Keratinocyte (primary cell): ENCODE results near the gene SCFD2. TPM values are rescaled to one million over a fixed set of nuclear protein-coding genes. Genes with fewer than 3 reads are reported as not detected.

Experiments
- DNase-seq: peaks from one replicate; pipeline ENCODE4 v3.0.0-alpha.2; 2011; ENCODE audit warnings: low read depth, missing footprints, low spot score
- FAIRE-seq: peaks from 2 replicates; lab custom pipeline; 2011; peaks lifted over from hg19 to GRCh38; lab: Jason Lieb, UNC
- H2AFZ ChIP-seq: 2 replicates; pipeline ENCODE4 v1.6.0; 2012; ENCODE audit warnings: low read length, control low read depth, inconsistent platforms; ENCODE audit not compliant: control insufficient read depth
- H3K27ac ChIP-seq: 2 replicates; pipeline ENCODE4 v1.5.1; 2011; ENCODE audit warnings: low read length; ENCODE audit not compliant: control insufficient read depth, insufficient read depth
- H3K27me3 ChIP-seq: 3 replicates; pipeline ENCODE4 v1.6.0; 2011; ENCODE audit warnings: low read length; ENCODE audit not compliant: control insufficient read depth, insufficient read depth; ENCODE audit errors: extremely low read depth
- H3K36me3 ChIP-seq, 2 experiments: 2 replicates in 1 of 2; 3 replicates in 1 of 2; pipeline ENCODE4 v1.5.1; 2011; ENCODE audit warnings: low read length in 2 of 2, mild to moderate bottlenecking in 1 of 2; ENCODE audit not compliant: control insufficient read depth in 2 of 2, insufficient read depth in 2 of 2; ENCODE audit errors: extremely low read depth in 1 of 2
- H3K4me1 ChIP-seq: 3 replicates; pipeline ENCODE4 v1.5.1; 2011; ENCODE audit warnings: low read length; ENCODE audit not compliant: control insufficient read depth, insufficient read depth; ENCODE audit errors: extremely low read depth
- H3K4me2 ChIP-seq: 3 replicates; pipeline ENCODE4 v1.6.0; 2011; ENCODE audit warnings: low read depth, low read length; ENCODE audit not compliant: control insufficient read depth, insufficient read depth; ENCODE audit errors: extremely low read depth
- H3K4me3 ChIP-seq, 3 experiments: fragments of 200-600 bp in 1 of 3; sonication (generic) in 1 of 3; 2 replicates in 2 of 3; 3 replicates in 1 of 3; pipeline ENCODE4 v1.5.1; 2011 to 2016; ENCODE audit warnings: low read length in 3 of 3, mild to moderate bottlenecking in 3 of 3, control low read depth in 2 of 3, inconsistent platforms in 1 of 3, low read depth in 1 of 3, mixed read lengths in 1 of 3, mixed run types in 1 of 3, moderate library complexity in 1 of 3; ENCODE audit not compliant: control insufficient read depth in 2 of 3, insufficient read depth in 2 of 3; ENCODE audit errors: extremely low read depth in 1 of 3
- H3K79me2 ChIP-seq: 2 replicates; pipeline ENCODE4 v1.6.0; 2012; ENCODE audit warnings: low read length; ENCODE audit not compliant: control insufficient read depth, insufficient read depth
- H3K9ac ChIP-seq: 3 replicates; pipeline ENCODE4 v1.6.0; 2011; ENCODE audit warnings: low read length; ENCODE audit not compliant: control insufficient read depth, insufficient read depth; ENCODE audit errors: extremely low read depth
- H3K9me1 ChIP-seq: 3 replicates; pipeline ENCODE4 v1.6.0; 2011; ENCODE audit warnings: low read length; ENCODE audit not compliant: control insufficient read depth, insufficient read depth; ENCODE audit errors: extremely low read depth
- H3K9me3 ChIP-seq: 2 replicates; pipeline ENCODE4 v1.5.1; 2012; ENCODE audit warnings: low read depth, low read length; ENCODE audit not compliant: control insufficient read depth
- H4K20me1 ChIP-seq: 3 replicates; pipeline ENCODE4 v1.6.0; 2011; ENCODE audit warnings: low read length; ENCODE audit not compliant: control insufficient read depth, insufficient read depth; ENCODE audit errors: extremely low read depth
- CTCF ChIP-seq, 3 experiments: IDR thresholded peaks in 1 of 3; conservative IDR thresholded peaks in 1 of 3; optimal IDR thresholded peaks in 1 of 3; 2 replicates in 2 of 3; 3 replicates in 1 of 3; pipeline versions ENCODE3 to v1.5.1; 2011; ENCODE audit warnings: low read length in 3 of 3, mild to moderate bottlenecking in 3 of 3, moderate library complexity in 2 of 3, control low read depth in 1 of 3, inconsistent platforms in 1 of 3; ENCODE audit not compliant: insufficient read depth in 2 of 3; ENCODE audit errors: extremely low read depth in 1 of 3
- EZH2 ChIP-seq: IDR thresholded peaks from one replicate; pipeline ENCODE4 v1.6.1; 2012; ENCODE audit warnings: inconsistent platforms, mild to moderate bottlenecking, low read length, moderate library complexity
- dilution Hi-C: fragments of 300-500 bp; cut with MboI; formaldehyde crosslinking; loops from one replicate; pipeline ENCODE4 v1.7.0; 2020; ENCODE audit warnings: low sequenced_read_pairs; ENCODE audit not compliant: extremely low pct_ligation_motif_present
- polyA plus RNA-seq, 5 experiments: library from polyadenylated mRNA; depleted of rRNA in 3 of 5; stranded (reverse) in 3 of 5; stranded (forward) in 1 of 5; unstranded in 1 of 5; fragments of >200 nt; gene quantifications; 1 replicate in 1 of 5; 2 replicates in 3 of 5; 3 replicates in 1 of 5; pipeline versions ENCODE4 v1.2.1 to v1.2.3, GENCODE V29; 2011 to 2012; ENCODE audit warnings: missing spikeins in 2 of 5, low read depth in 1 of 5, low replicate concordance in 1 of 5

The SCFD2 gene
- polyA plus RNA-seq, 1 donor (not counting 4 experiments of a cell fraction or from before 2014, with no cell fraction given): 13.9 TPM

- Histone ChIP-seq H2AFZ (peak overlapping the region; percentile 38), H3K27ac (peak overlapping the region; percentile 16), H3K4me1 (peaks cover 41% of the 10 kb centered on the region), H3K9me1 (no peaks in the 10 kb centered on the region), H3K4me2 (peak overlapping the region; percentile 29), H3K9me3 (no peaks in the 10 kb centered on the region), H3K9ac (no peak overlapping the region), H3K79me2 (no peaks in the 10 kb centered on the region), H3K27me3 (no peaks in the 10 kb centered on the region), H3K4me3 (no peak overlapping the region), H4K20me1 (no peaks in the 10 kb centered on the region), H3K36me3 (no peaks in the 10 kb centered on the region)
- FAIRE-seq (peak; percentile 96), DNase-seq (no peak)
- TF ChIP-seq EZH2 (no peak), CTCF (optimal IDR thresholded peaks at IDR 0.05 in 1 of 3, IDR thresholded peaks at IDR 0.05 in 1 of 3, conservative IDR thresholded peaks at IDR 0.05 in 1 of 3; ENCODE audit: extremely low read depth in 1 of 3, insufficient read depth in 2 of 3, low read length in 3 of 3) (no peak)
- dilution Hi-C loops: no loop called here
Observed at GRCh38 chr4:52833941-52834525, 531.8 kb downstream of the SCFD2 start.

- H3K4me2 ChIP-seq: no peak overlapping the region
- H4K20me1 ChIP-seq: no peaks in the 10 kb centered on the region
- H3K27ac ChIP-seq: no peak overlapping the region
- H3K9ac ChIP-seq: no peak overlapping the region
- no peak for TF ChIP-seq CTCF (optimal IDR thresholded peaks at IDR 0.05 in 1 of 3, IDR thresholded peaks at IDR 0.05 in 1 of 3, conservative IDR thresholded peaks at IDR 0.05 in 1 of 3; ENCODE audit: extremely low read depth in 1 of 3, insufficient read depth in 2 of 3, low read length in 3 of 3)
- TF ChIP-seq EZH2: no peak
- no peaks in the 10 kb centered on the region for H3K36me3 ChIP-seq
- no peak overlapping the region for H3K4me3 ChIP-seq
- dilution Hi-C loops: no loop called here
- no peaks in the 10 kb centered on the region for H3K27me3 ChIP-seq
- H3K9me1 ChIP-seq: no peaks in the 10 kb centered on the region
- peaks cover 23% of the 10 kb centered on the region for H3K4me1 ChIP-seq
- no peaks in the 10 kb centered on the region for H3K79me2 ChIP-seq
- peak; percentile 73 for FAIRE-seq
- H2AFZ ChIP-seq: peak overlapping the region; percentile 29
- DNase-seq: no peak
- no peaks in the 10 kb centered on the region for H3K9me3 ChIP-seq
Observed at GRCh38 chr4:52825460-52826090, 540.3 kb downstream of the SCFD2 start.
